Measurements from ENCODE around the gene CLEC20A. TPM values are rescaled to one million over a fixed set of nuclear protein-coding genes. Genes with fewer than 3 reads are reported as not detected.

CLEC20A gene
- total RNA-seq, 4 donors from 2014 or later = not detected

GRCh38 chr1:178488393-178488792 is 8.4 kb downstream of the CLEC20A start:
- Histone ChIP-seq H3K4me1 (peaks cover 9% of the 10 kb centered on the region), H3K9me3 (no peaks in the 10 kb centered on the region), H3K27ac (no peak overlapping the region), H3K36me3 (no peaks in the 10 kb centered on the region), H3K4me3 (no peak overlapping the region), H3K27me3 (peaks cover 3% of the 10 kb centered on the region)
- 95% methylated on average over 4 of the region's 4 CpGs for WGBS
- DNase-seq (ENCODE audit: low spot score in 2 of 2) = no peak
- TF ChIP-seq POLR2AphosphoS5 (IDR thresholded peaks at IDR 0.05) (no peak), EP300 (IDR thresholded peaks at IDR 0.05) (no peak), POLR2A (IDR thresholded peaks at IDR 0.05) (no peak)
- TF ChIP-seq, protein P1, sequence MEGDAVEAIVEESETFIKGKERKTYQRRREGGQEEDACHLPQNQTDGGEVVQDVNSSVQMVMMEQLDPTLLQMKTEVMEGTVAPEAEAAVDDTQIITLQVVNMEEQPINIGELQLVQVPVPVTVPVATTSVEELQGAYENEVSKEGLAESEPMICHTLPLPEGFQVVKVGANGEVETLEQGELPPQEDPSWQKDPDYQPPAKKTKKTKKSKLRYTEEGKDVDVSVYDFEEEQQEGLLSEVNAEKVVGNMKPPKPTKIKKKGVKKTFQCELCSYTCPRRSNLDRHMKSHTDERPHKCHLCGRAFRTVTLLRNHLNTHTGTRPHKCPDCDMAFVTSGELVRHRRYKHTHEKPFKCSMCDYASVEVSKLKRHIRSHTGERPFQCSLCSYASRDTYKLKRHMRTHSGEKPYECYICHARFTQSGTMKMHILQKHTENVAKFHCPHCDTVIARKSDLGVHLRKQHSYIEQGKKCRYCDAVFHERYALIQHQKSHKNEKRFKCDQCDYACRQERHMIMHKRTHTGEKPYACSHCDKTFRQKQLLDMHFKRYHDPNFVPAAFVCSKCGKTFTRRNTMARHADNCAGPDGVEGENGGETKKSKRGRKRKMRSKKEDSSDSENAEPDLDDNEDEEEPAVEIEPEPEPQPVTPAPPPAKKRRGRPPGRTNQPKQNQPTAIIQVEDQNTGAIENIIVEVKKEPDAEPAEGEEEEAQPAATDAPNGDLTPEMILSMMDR (IDR thresholded peaks at IDR 0.05) = no peak

DNA sequence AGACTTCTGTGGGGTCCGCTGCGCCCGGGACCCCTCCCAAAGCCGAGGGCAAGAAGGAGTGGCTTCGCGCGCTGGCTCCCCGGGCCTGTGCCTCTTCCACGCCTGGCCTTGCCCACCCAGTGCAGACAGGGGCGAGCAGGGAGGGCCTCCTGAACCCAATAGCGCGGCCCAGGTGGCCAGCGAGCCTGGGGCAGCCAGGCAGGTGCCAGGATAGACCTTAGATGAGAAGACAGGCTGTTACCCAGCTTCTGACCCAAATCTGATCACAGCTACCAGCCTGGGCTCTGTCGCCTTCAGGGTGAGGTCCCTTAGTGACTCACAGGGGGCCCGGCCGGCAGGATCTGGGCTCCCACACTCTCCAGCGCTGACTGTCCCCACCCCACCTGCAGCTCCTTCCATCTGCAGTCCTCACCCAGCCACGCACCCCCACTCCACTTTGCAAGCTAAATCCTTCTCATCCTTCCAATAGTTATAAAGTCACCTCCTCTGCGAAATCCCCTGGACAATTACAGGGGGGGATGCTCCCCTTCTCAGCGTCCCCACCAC is 9.6 kb downstream of the CLEC20A start:
- Histone ChIP-seq H3K36me3 (no peaks in the 10 kb centered on the region), H3K9me3 (no peaks in the 10 kb centered on the region), H3K4me3 (peak overlapping the region; percentile 30), H3K27ac (no peak overlapping the region), H3K4me1 (peaks cover 9% of the 10 kb centered on the region), H3K27me3 (peaks cover 3% of the 10 kb centered on the region)
- no peak for DNase-seq (ENCODE audit: low spot score in 2 of 2)
- TF ChIP-seq EP300 (IDR thresholded peaks at IDR 0.05) = no peak
- TF ChIP-seq POLR2A (IDR thresholded peaks at IDR 0.05) = no peak
- TF ChIP-seq POLR2AphosphoS5 (IDR thresholded peaks at IDR 0.05) = no peak
- TF ChIP-seq, protein P1 (IDR thresholded peaks at IDR 0.05) = no peak
- 72% methylated on average over 6 of the region's 20 CpGs for WGBS

DNA sequence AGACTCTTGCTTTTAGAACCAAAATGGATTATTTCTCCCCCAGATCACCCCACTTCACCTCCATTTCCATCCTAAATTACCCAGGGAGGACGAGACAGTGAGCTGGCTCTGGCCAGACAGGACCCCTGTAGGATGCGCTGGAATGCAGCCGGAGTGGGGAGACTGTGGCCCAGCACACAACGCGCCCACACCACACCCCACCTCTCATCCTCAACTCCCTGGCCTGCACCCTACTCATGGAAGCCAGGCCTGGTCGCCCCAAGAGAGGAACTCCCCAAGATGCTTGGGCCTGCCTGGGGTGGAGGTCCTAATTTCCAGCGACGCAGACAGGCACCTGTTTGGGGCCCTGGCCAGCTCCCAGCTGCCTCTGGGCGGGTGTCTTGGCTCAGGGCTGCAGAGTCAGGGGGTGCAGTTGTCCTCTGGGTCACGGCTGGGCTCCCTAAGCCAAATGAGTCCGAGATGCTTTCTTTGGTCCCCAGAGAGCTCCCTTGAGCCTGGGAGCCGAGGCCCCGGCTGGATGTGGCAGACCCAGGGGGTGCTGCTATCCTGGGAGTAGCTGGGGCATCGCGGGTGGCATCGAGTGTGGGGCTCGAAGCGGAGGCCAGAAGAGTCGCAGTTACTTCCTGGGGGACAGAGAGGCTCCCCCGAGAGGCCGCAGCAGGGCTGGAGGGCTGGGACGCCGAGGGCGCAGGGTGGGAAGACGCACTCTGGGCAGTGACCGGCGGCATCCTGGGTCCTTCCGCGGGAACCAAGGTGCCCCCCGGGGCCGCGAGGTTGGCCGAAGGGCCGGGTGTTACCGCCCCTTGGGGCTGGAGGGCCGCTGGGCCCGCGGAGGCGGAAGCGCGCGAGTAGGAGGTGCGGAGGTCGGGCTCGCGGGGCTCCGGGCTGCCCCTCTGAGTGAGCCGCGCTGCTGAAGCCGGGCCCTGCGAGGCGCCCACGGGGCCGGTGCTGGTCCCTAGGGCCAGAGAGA is 10.4 kb downstream of the CLEC20A start:
- Histone ChIP-seq H3K9me3 (no peaks in the 10 kb centered on the region), H3K27ac (no peak overlapping the region), H3K4me3 (peak overlapping the region; percentile 30), H3K4me1 (peaks cover 9% of the 10 kb centered on the region), H3K27me3 (peaks cover 3% of the 10 kb centered on the region), H3K36me3 (no peaks in the 10 kb centered on the region)
- TF ChIP-seq POLR2A (IDR thresholded peaks at IDR 0.05) = no peak
- TF ChIP-seq POLR2AphosphoS5 (IDR thresholded peaks at IDR 0.05) = no peak
- TF ChIP-seq EP300 (IDR thresholded peaks at IDR 0.05) = no peak
- TF ChIP-seq, protein P1 (IDR thresholded peaks at IDR 0.05) = no peak
- 57% methylated on average over 28 of the region's 54 CpGs for WGBS
- DNase-seq (ENCODE audit: low spot score in 2 of 2) = no peak

DNA sequence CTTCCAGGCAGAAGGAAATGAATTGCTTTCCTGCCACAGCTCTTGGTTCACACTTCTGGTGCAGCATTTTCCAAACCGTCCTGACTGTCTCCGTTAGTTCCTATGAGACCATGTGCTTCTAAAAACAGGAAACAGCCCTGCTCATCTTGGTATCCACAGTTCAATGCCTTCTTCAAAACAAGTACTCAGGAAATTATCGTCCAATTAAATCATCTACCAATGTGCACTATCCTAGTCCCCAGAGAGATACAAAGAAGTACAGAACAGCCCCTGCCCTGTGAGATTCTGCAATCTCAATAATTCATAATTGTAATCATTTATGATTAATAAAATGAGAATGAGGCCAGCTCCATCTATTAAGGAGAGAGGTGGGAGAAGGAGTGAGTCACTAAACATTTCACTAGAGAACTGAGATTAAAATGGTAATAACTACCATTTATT is 11.2 kb downstream of the CLEC20A start:
- H3K4me3 ChIP-seq = no peak overlapping the region
- 62% methylated on average over 3 of the region's 3 CpGs for WGBS
- H3K36me3 ChIP-seq = no peaks in the 10 kb centered on the region
- H3K27ac ChIP-seq = no peak overlapping the region
- peaks cover 9% of the 10 kb centered on the region for H3K4me1 ChIP-seq
- TF ChIP-seq, protein P1 (IDR thresholded peaks at IDR 0.05) = no peak
- no peak for TF ChIP-seq POLR2A (IDR thresholded peaks at IDR 0.05)
- no peak for TF ChIP-seq EP300 (IDR thresholded peaks at IDR 0.05)
- no peak for TF ChIP-seq POLR2AphosphoS5 (IDR thresholded peaks at IDR 0.05)
- no peak for DNase-seq (ENCODE audit: low spot score in 2 of 2)
- peaks cover 3% of the 10 kb centered on the region for H3K27me3 ChIP-seq
- no peaks in the 10 kb centered on the region for H3K9me3 ChIP-seq

DNA sequence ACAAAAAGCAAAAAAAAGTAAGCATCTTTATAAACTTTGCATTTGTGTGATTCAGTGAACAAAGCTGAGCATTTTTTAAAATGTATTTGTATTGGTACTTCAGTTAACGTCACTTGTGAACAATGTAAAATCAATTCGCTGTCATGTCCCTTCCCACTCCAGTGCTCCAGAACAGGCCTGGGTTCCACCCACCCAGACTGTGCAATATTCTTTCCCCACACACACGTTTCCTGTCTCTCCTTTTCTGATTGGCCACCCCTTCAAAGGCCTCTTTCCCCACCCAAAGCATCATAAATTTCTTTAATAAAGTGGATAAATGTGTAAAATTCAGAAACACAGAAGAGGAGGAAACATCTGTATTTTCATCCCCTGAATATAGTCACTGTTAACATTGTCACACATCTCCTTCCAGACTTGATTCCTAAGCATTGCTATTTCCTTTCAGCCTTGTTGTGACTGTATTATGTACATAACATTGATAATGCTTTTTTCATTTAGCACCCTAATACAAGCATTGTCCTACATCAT is 12.0 kb downstream of the CLEC20A start:
- Histone ChIP-seq H3K4me1 (peaks cover 9% of the 10 kb centered on the region), H3K27ac (no peak overlapping the region), H3K36me3 (no peaks in the 10 kb centered on the region), H3K9me3 (no peaks in the 10 kb centered on the region), H3K4me3 (no peak overlapping the region), H3K27me3 (peaks cover 3% of the 10 kb centered on the region)
- TF ChIP-seq, protein P1 (IDR thresholded peaks at IDR 0.05) = no peak
- DNase-seq (ENCODE audit: low spot score in 2 of 2) = no peak
- 63% methylated on average over 3 of the region's 3 CpGs for WGBS

Measured in suprapubic skin (tissue), 4 donors.